Neural progenitor cell (in vitro differentiated cells): ENCODE data around the gene OLR1.

ENCODE experiments used
- CTCF ChIP-seq: fragments of 200-600 bp; sonication (generic); IDR thresholded peaks from 2 replicates; pipeline ENCODE4 v1.5.1; 2017; ENCODE audit warnings: antibody characterized with exemption, mild to moderate bottlenecking
- EZH2 ChIP-seq: fragments of 200-600 bp; sonication (generic); IDR thresholded peaks from 2 replicates; pipeline ENCODE4 v1.6.1; 2017; ENCODE audit warnings: antibody characterized with exemption, mild to moderate bottlenecking, moderate library complexity
- EZH2phosphoT487 ChIP-seq: fragments of 200-600 bp; sonication (generic); IDR thresholded peaks from 2 replicates; pipeline ENCODE4 v1.6.1; 2017; ENCODE audit warnings: antibody characterized with exemption

DNA sequence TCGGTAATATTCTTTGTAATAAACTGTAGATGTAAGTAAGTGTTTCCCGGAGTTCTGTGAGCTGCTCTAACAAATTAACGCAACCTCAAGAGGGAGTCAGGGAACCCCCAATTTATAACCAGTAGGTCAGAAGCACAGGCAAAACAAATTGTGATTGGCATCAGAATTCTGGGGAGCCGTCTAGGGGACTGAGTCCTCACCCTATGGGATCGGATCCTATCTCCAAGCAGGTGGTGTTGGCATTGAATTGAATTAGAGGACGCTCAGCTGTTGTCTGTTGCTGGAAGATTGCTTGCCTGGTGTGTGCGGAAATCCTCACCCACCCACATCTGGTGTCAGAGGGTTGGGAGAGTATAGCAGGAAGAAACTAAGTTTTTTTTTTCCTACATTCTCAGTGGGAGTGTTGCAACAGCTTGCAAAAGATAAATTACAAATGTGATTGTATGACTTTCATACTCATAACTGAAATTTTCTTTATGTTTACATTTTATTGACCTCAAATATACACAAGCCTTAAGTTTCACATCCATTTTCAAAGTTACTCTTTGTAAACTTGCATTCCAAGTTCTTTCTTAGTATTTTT, 12.4 kb upstream of the OLR1 start:
- no peak for TF ChIP-seq EZH2
- TF ChIP-seq CTCF: no peak
- TF ChIP-seq EZH2phosphoT487: no peak
